Fibroblast of lung (primary cell): ENCODE data around the gene DNAI1. TPM values are rescaled to one million over a fixed set of nuclear protein-coding genes. Genes with fewer than 3 reads are reported as not detected.

Source experiments
- DNase-seq, 2 donors: peaks; one replicate each; pipeline versions ENCODE4 v3.0.0 to v3.0.0-alpha.2; 2010; ENCODE audit warnings: low read depth in 2 of 2
- H2AFZ ChIP-seq: 2 replicates; pipeline ENCODE4 v1.5.1; 2012; ENCODE audit warnings: low read length, control low read depth, inconsistent platforms
- H3K27ac ChIP-seq: 2 replicates; pipeline ENCODE4 v1.5.1; 2011; ENCODE audit warnings: low read length, control low read depth; ENCODE audit not compliant: insufficient read depth
- H3K27me3 ChIP-seq: 2 replicates; pipeline ENCODE4 v1.5.1; 2011; ENCODE audit warnings: mild to moderate bottlenecking, low read length; ENCODE audit not compliant: control insufficient read depth, insufficient read depth
- H3K36me3 ChIP-seq: 2 replicates; pipeline ENCODE4 v1.5.1; 2011; ENCODE audit warnings: low read length; ENCODE audit not compliant: control insufficient read depth, insufficient read depth
- H3K4me1 ChIP-seq: 2 replicates; pipeline ENCODE4 v1.5.1; 2011; ENCODE audit warnings: low read length; ENCODE audit not compliant: control insufficient read depth, insufficient read depth; ENCODE audit errors: extremely low read depth
- H3K4me2 ChIP-seq: 2 replicates; pipeline ENCODE4 v1.5.1; 2011; ENCODE audit warnings: low read length, control low read depth; ENCODE audit not compliant: insufficient read depth; ENCODE audit errors: extremely low read depth
- H3K4me3 ChIP-seq, 4 experiments: fragments of 200-600 bp in 1 of 4; sonication (generic) in 1 of 4; replicated peaks in 1 of 4; 2 replicates each; pipeline ENCODE4 v1.5.1; 2011 to 2016; ENCODE audit warnings: low read length in 4 of 4, low read depth in 3 of 4, mild to moderate bottlenecking in 3 of 4, control low read depth in 2 of 4, inconsistent platforms in 1 of 4, mixed read lengths in 1 of 4; ENCODE audit not compliant: insufficient read depth in 1 of 4; ENCODE audit errors: control extremely low read depth in 1 of 4
- H3K79me2 ChIP-seq: 2 replicates; pipeline ENCODE4 v1.5.1; 2012; ENCODE audit warnings: mild to moderate bottlenecking, low read length, inconsistent platforms; ENCODE audit not compliant: control insufficient read depth, insufficient read depth
- H3K9ac ChIP-seq: 2 replicates; pipeline ENCODE4 v1.5.1; 2011; ENCODE audit warnings: mild to moderate bottlenecking, low read length, control low read depth; ENCODE audit not compliant: insufficient read depth
- H3K9me3 ChIP-seq: 2 replicates; pipeline ENCODE4 v1.5.1; 2012; ENCODE audit warnings: low read depth, low read length; ENCODE audit not compliant: control insufficient read depth, insufficient read depth
- H4K20me1 ChIP-seq: 2 replicates; pipeline ENCODE4 v1.5.1; 2011; ENCODE audit warnings: low read length; ENCODE audit not compliant: control insufficient read depth, insufficient read depth; ENCODE audit errors: extremely low read depth
- EZH2 ChIP-seq: IDR thresholded peaks from 2 replicates; pipeline ENCODE4 v1.5.1; 2012; ENCODE audit warnings: low read length, control low read depth, mild to moderate bottlenecking; ENCODE audit errors: missing control alignments
- polyA plus RNA-seq, 2 donors: library from polyadenylated mRNA; depleted of rRNA in 1 of 2; stranded (reverse) in 1 of 2; unstranded in 1 of 2; fragments of >200 nt; gene quantifications; 2 replicates each; pipeline ENCODE4 v1.2.1, GENCODE V29; 2011 to 2012; ENCODE audit warnings: missing spikeins in 1 of 2
- total RNA-seq: library from RNA; depleted of rRNA; stranded (reverse); fragments of >200 nt; gene quantifications from 2 replicates; pipeline ENCODE4 v1.2.1, GENCODE V29; 2014
- TF ChIP-seq, protein P1 (sequence below), 2 donors: IDR thresholded peaks in 1 of 2; conservative IDR thresholded peaks in 1 of 2; 1 replicate in 1 of 2; 2 replicates in 1 of 2; pipeline ENCODE4 v1.5.1; 2011 to 2012; ENCODE audit warnings: low read length in 2 of 2, control low read depth in 1 of 2, inconsistent platforms in 1 of 2, low read depth in 1 of 2, mild to moderate bottlenecking in 1 of 2

The DNAI1 gene
- total and polyA plus RNA-seq, 2 donors (not counting 1 experiment from before 2014, with no cell fraction given), result not detected

DNA sequence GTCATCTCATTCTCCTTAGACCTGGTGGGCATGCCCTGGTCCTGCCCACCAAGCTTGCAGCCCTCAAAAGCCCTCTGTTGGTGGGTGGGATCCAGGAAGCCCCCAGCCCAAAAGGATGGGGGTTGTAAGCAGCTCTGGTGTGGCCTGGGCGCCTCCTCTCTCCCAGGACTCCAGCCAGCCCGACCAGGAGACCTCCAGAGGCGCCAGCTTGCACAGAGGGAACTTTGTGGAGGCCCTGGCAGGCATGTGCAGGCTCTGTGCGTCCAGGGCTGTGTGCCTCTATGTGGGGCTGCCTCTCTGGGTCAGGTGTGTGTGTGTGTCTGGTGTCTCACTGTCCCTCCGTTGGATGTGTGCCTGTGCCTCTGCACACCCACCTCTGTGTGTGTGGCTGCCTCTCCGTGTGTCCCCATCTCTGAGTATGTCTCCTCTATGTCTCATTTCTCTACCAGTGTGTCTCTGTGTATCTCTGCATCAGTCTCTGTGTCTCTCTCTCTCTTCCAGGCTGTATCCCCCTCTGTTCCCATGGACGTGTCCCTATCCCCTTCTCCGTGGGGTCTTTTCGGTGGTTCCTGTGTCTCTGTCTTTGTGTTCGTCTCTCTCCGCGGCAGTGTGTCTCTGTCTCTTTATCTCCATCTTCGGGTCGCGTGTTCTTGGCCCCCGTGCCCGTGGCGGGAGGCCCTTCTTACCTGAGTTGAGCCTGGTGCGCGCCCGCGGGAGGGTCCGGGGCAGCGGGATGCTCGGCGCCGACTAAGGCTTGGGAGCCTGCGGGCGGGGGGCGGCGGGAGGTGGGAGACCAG, 63.7 kb downstream of the DNAI1 start:
- no peak overlapping the region for H3K9ac ChIP-seq
- no peak for DNase-seq
- no peaks in the 10 kb centered on the region for H4K20me1 ChIP-seq
- H3K36me3 ChIP-seq, result no peaks in the 10 kb centered on the region
- no peaks in the 10 kb centered on the region for H3K9me3 ChIP-seq
- no peaks in the 10 kb centered on the region for H3K79me2 ChIP-seq
- peak overlapping the region; percentile 52 for H3K4me2 ChIP-seq
- TF ChIP-seq EZH2, result peak; percentile 65
- TF ChIP-seq, protein P1, sequence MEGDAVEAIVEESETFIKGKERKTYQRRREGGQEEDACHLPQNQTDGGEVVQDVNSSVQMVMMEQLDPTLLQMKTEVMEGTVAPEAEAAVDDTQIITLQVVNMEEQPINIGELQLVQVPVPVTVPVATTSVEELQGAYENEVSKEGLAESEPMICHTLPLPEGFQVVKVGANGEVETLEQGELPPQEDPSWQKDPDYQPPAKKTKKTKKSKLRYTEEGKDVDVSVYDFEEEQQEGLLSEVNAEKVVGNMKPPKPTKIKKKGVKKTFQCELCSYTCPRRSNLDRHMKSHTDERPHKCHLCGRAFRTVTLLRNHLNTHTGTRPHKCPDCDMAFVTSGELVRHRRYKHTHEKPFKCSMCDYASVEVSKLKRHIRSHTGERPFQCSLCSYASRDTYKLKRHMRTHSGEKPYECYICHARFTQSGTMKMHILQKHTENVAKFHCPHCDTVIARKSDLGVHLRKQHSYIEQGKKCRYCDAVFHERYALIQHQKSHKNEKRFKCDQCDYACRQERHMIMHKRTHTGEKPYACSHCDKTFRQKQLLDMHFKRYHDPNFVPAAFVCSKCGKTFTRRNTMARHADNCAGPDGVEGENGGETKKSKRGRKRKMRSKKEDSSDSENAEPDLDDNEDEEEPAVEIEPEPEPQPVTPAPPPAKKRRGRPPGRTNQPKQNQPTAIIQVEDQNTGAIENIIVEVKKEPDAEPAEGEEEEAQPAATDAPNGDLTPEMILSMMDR (conservative IDR thresholded peaks at IDR 0.05 in 1 of 2, IDR thresholded peaks at IDR 0.05 in 1 of 2; ENCODE audit: low read depth in 1 of 2, low read length in 2 of 2), result no peak
- H3K4me1 ChIP-seq, result no peaks in the 10 kb centered on the region
- H2AFZ ChIP-seq, result no peak overlapping the region
- H3K4me3 ChIP-seq, result peak overlapping the region in 2 of 4 experiments; percentile 27 to 40
- H3K27me3 ChIP-seq, result peaks cover 2% of the 10 kb centered on the region
- H3K27ac ChIP-seq, result no peak overlapping the region

DNA sequence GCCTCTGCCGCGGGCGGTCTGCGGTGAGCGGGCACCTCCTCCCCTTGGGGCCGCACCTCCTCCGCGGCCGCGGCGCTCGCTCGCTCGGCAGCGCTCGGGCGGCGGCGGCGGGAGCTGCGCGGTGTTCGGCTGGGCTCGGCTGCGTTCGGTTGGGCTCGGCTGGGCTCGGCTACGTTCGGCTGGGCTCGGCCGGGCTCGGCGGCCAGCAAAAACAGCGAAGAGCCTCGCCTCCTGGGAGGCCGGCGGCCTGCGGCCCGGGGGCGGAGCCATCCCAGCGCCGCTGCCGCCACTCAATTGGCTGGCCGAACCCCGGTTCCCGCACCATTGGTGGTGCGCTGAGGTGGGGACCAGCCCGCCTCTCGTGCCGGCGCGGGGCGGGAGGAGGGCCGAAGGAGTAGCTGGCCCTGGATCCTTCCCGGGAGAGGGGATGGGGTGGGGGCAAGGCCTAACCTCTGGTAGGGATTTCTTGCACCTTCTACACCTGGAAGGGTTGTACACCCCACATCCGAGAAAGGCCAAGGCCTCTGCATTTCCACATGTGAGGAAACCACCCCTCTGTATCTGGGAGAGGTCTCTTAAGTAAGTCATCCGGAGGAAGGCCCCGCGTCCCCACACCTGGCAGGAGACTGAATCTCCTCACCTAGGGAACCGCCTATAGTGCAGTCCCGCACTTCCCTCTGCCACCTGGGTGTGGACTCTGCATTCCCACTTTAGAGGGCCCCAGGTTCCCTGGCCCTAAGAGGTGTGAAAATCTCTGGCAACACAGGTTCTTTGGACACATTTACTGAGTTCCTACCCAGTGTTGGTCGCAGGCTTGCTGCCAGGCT, 64.6 kb downstream of the DNAI1 start, which contains the start of gene ENHO:
ENHO (minus strand) TSS at position 20 of the 827 bp plus-strand sequence. CDS start 1,295 bp downstream, outside the sequence.
- no peak within 1 kb of the TSS for H3K9ac ChIP-seq
- H3K79me2 ChIP-seq, result no peaks in the 10 kb centered on the region
- no peaks in the 10 kb centered on the region for H3K36me3 ChIP-seq
- H3K27me3 ChIP-seq, result peaks cover 2% of the 10 kb centered on the region
- no peak within 1 kb of the TSS for H3K27ac ChIP-seq
- H3K4me2 ChIP-seq, result peak within 1 kb of the TSS; percentile 52
- peak; percentile 76 to 80 for DNase-seq
- H3K4me3 ChIP-seq, result peak within 1 kb of the TSS in 2 of 4 experiments; percentile 40 to 43
- no peak for TF ChIP-seq EZH2
- TF ChIP-seq, protein P1 (conservative IDR thresholded peaks at IDR 0.05 in 1 of 2, IDR thresholded peaks at IDR 0.05 in 1 of 2; ENCODE audit: low read depth in 1 of 2, low read length in 2 of 2), result no peak
- no peaks in the 10 kb centered on the region for H4K20me1 ChIP-seq
- no peaks in the 10 kb centered on the region for H3K9me3 ChIP-seq
- no peak within 1 kb of the TSS for H2AFZ ChIP-seq
- no peaks in the 10 kb centered on the region for H3K4me1 ChIP-seq

DNA sequence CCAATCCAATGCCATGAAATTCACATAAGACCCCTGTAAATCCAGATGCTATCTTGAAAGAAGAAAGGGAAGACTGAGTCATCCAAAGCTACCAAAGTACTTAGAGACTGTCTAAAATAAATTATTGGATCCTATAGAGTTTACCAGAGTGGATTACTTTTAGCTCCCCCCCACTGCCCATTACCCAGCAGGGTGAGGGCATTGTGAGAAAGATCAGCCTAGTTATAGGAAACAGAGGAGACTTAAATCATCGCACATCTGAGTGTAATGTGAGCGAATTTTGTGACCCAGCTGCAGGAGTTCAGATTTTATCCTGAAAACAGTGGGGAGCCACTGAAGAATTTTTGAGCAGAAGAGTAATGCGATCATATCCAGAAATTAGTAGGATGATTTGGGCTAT, 65.7 kb downstream of the DNAI1 start:
- H3K9me3 ChIP-seq, result no peaks in the 10 kb centered on the region
- no peak for DNase-seq
- no peaks in the 10 kb centered on the region for H3K79me2 ChIP-seq
- no peak overlapping the region for H3K27ac ChIP-seq
- H3K4me2 ChIP-seq, result no peak overlapping the region
- no peak overlapping the region for H3K4me3 ChIP-seq
- no peaks in the 10 kb centered on the region for H3K4me1 ChIP-seq
- H3K9ac ChIP-seq, result no peak overlapping the region
- TF ChIP-seq, protein P1 (conservative IDR thresholded peaks at IDR 0.05 in 1 of 2, IDR thresholded peaks at IDR 0.05 in 1 of 2; ENCODE audit: low read depth in 1 of 2, low read length in 2 of 2), result no peak
- TF ChIP-seq EZH2, result no peak
- no peaks in the 10 kb centered on the region for H4K20me1 ChIP-seq
- peaks cover 2% of the 10 kb centered on the region for H3K27me3 ChIP-seq
- no peaks in the 10 kb centered on the region for H3K36me3 ChIP-seq
- no peak overlapping the region for H2AFZ ChIP-seq
